ENCODE results near the gene LONP2. TPM values are rescaled to one million over a fixed set of nuclear protein-coding genes. Genes with fewer than 3 reads are reported as not detected.

LONP2 gene
- total and polyA plus RNA-seq, 2 of the 13 experiments (the other 11 are each of a cell fraction or from before 2014, with no cell fraction given), result 39.2 to 63.3 TPM

- no peak for ATAC-seq
- WGBS (ENCODE audit: low lambda C conversion rate), result 95% methylated on average over 12 of the region's 12 CpGs
- Histone ChIP-seq H4K20me1 (ENCODE audit: insufficient read depth, low read length) (peaks cover 18% of the 10 kb centered on the region), H3K27me3 (ENCODE audit: control insufficient read depth in 1 of 2, insufficient read depth in 2 of 2, low read length in 2 of 2) (no peaks in the 10 kb centered on the region; a peak in 1 of 5 replicates), H3K9me3 (ENCODE audit: low read length) (no peaks in the 10 kb centered on the region), H3K4me1 (ENCODE audit: insufficient read depth, low read length) (peaks cover 18% of the 10 kb centered on the region), H3K36me3 (replicated peaks in 1 of 2; ENCODE audit: control insufficient read depth in 1 of 2, insufficient read depth in 2 of 2, low read length in 2 of 2) (peaks cover 5 to 19% of the 10 kb centered on the region in 2 experiments; a peak in 3 of 5 replicates), H3K4me2 (ENCODE audit: low read depth, low read length) (no peak overlapping the region), H3K9ac (ENCODE audit: insufficient read depth, low read depth, low read length) (no peak overlapping the region), H3K4me3 (replicated peaks in 1 of 3; ENCODE audit: insufficient read depth in 1 of 3, low read depth in 2 of 3, low read length in 3 of 3) (no peak overlapping the region), H3K27ac (ENCODE audit: extremely low read length, insufficient read depth, low read length) (no peak overlapping the region), H2AFZ (ENCODE audit: low read length) (no peak overlapping the region), H3K79me2 (ENCODE audit: insufficient read depth, low read length) (peaks cover 80% of the 10 kb centered on the region)
- DNase-seq (ENCODE audit: low spot score), result no peak
- no TSS peak for BruUV-seq (replicated peaks)
- POLR2A ChIA-PET, result interaction anchor here (1.0 kb wide), 1 partner anchor 165 kb away, joined by 4 read pairs; no protein-coding TSS in a partner anchor
- no peak for FAIRE-seq
- CTCF ChIA-PET (ENCODE audit: low intra/inter-chr PET ratio, low total read pairs), result no interaction called here
- in situ Hi-C loops (cut with HindIII; ENCODE audit: extremely low pct_ligation_motif_present, low pct_unique_long_range_greater_than_20kb) (no loop called here), intact Hi-C loops (cut with micrococcal nuclease; ENCODE audit: unreplicated experiment) (no loop called here)
- TF ChIP-seq RBM22 (optimal IDR thresholded peaks at IDR 0.05; ENCODE audit: low read length), result peak; percentile 60
- TF ChIP-seq, protein P1, sequence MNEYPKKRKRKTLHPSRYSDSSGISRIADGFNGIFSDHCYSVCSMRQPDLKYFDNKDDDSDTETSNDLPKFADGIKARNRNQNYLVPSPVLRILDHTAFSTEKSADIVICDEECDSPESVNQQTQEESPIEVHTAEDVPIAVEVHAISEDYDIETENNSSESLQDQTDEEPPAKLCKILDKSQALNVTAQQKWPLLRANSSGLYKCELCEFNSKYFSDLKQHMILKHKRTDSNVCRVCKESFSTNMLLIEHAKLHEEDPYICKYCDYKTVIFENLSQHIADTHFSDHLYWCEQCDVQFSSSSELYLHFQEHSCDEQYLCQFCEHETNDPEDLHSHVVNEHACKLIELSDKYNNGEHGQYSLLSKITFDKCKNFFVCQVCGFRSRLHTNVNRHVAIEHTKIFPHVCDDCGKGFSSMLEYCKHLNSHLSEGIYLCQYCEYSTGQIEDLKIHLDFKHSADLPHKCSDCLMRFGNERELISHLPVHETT (CRISPR knock-in tag; conservative IDR thresholded peaks at IDR 0.05), result no peak
- TF ChIP-seq, protein P2, sequence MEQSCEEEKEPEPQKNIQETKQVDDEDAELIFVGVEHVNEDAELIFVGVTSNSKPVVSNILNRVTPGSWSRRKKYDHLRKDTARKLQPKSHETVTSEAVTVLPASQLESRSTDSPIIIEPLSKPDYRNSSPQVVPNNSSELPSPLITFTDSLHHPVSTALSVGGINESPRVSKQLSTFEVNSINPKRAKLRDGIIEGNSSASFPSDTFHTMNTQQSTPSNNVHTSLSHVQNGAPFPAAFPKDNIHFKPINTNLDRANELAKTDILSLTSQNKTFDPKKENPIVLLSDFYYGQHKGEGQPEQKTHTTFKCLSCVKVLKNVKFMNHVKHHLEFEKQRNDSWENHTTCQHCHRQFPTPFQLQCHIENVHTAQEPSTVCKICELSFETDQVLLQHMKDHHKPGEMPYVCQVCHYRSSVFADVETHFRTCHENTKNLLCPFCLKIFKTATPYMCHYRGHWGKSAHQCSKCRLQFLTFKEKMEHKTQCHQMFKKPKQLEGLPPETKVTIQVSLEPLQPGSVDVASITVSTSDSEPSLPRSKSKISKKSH (CRISPR knock-in tag; IDR thresholded peaks at IDR 0.05; ENCODE audit: borderline replicate concordance), result no peak
Observed at GRCh38 chr16:48361540-48362144, 117.5 kb downstream of the LONP2 start.
